Lung (tissue), 12 donors: ENCODE data around the gene KCNJ5. TPM values are rescaled to one million over a fixed set of nuclear protein-coding genes. Genes with fewer than 3 reads are reported as not detected.

Source experiments
- ATAC-seq: fragments of 200-7000 bp; cut with Tn5 transposase; one replicate; pipeline ENCODE4 v1.9.1; 2020; ENCODE audit warnings: moderate number of reproducible peaks; ENCODE audit not compliant: insufficient read depth, low FRiP score
- DNase-seq, 3 donors: peaks; one replicate each; pipeline ENCODE4 v3.0.0-alpha.2; 2013 to 2017
- H3K27ac ChIP-seq, 2 donors: one replicate each; pipeline ENCODE4 v1.5.1; 2013; ENCODE audit warnings: mild to moderate bottlenecking in 2 of 2, moderate library complexity in 2 of 2, control low read depth in 1 of 2, inconsistent platforms in 1 of 2, low read depth in 1 of 2, low read length in 1 of 2
- H3K27me3 ChIP-seq, 3 donors: one replicate each; pipeline ENCODE4 v1.5.1; 2013; ENCODE audit warnings: low read length in 2 of 3; ENCODE audit not compliant: control insufficient read depth in 3 of 3, insufficient read depth in 3 of 3
- H3K36me3 ChIP-seq, 4 donors: one replicate each; pipeline ENCODE4 v1.5.1; 2013; ENCODE audit warnings: low read length in 4 of 4, mild to moderate bottlenecking in 1 of 4, moderate library complexity in 1 of 4; ENCODE audit not compliant: control insufficient read depth in 4 of 4, insufficient read depth in 4 of 4
- H3K4me1 ChIP-seq, 5 donors: one replicate each; pipeline ENCODE4 v1.5.1; 2013; ENCODE audit warnings: low read length in 5 of 5, mild to moderate bottlenecking in 2 of 5, moderate library complexity in 1 of 5; ENCODE audit not compliant: control insufficient read depth in 5 of 5, insufficient read depth in 5 of 5
- H3K4me3 ChIP-seq: one replicate; pipeline ENCODE4 v1.5.1; 2013; ENCODE audit warnings: mild to moderate bottlenecking, control low read depth, moderate library complexity
- H3K9ac ChIP-seq, 2 donors: one replicate each; pipeline ENCODE4 v1.5.1; 2013; ENCODE audit warnings: low read length in 2 of 2, control low read depth in 1 of 2; ENCODE audit not compliant: insufficient read depth in 1 of 2
- H3K9me3 ChIP-seq, 4 donors: one replicate each; pipeline ENCODE4 v1.5.1; 2013; ENCODE audit warnings: low read length in 3 of 4, mild to moderate bottlenecking in 1 of 4, moderate library complexity in 1 of 4; ENCODE audit not compliant: control insufficient read depth in 4 of 4, insufficient read depth in 3 of 4
- CTCF ChIP-seq: IDR thresholded peaks from 2 replicates; pipeline ENCODE4 v1.5.1; 2012; ENCODE audit warnings: mild to moderate bottlenecking; ENCODE audit errors: control extremely low read depth, extremely low read depth
- WGBS, 2 donors: extraction: QIAGEN DNeasy Blood & Tissue Kit; methylation state at CpG; one replicate each; pipeline ENCODE4 v1.1.7; 2013; 5-methylcytosine and 5-hydroxymethylcytosine counted together
- polyA plus RNA-seq, 2 donors: library from polyadenylated mRNA; stranded (reverse); fragments of 200-250 nt; gene quantifications; one replicate each; pipeline ENCODE4 v1.2.1, GENCODE V29; 2013
- total RNA-seq, 2 donors: library from RNA; depleted of rRNA in 1 of 2; stranded (reverse); fragments of >200 nt in 1 of 2; gene quantifications; one replicate each; pipeline ENCODE4 v1.2.1, GENCODE V29; 2014 to 2021
- donor health status: control.
- donor health status: control.
- donor health status: Bipolar disorder and iron deficiency.
- donor health status: healthy.
- donor health status: DM: yes; HTN: yes; CAD: no.

KCNJ5 gene
- total and polyA plus RNA-seq, 4 donors: 2.0 to 5.0 (median 2.8) TPM

- Histone ChIP-seq H3K4me1 (peaks cover 0 to 6% (median 0%) of the 10 kb centered on the region in 5 donors), H3K4me3 (no peak overlapping the region), H3K9me3 (no peaks in the 10 kb centered on the region), H3K9ac (no peak overlapping the region), H3K36me3 (peaks cover 4 to 11% (median 7%) of the 10 kb centered on the region in 4 donors), H3K27ac (no peak overlapping the region), H3K27me3 (no peaks in the 10 kb centered on the region)
- ATAC-seq: peak; percentile 28
- no peak for TF ChIP-seq CTCF
- peak in 1 of 3 donors; percentile 23 for DNase-seq
- 48 to 63% methylated on average over 7 of the region's 7 CpGs for WGBS, 2 donors
Measured at GRCh38 chr11:128964463-128964930, 73.3 kb downstream of the KCNJ5 start.

- no peaks in the 10 kb centered on the region for H3K9me3 ChIP-seq
- H3K27ac ChIP-seq: no peak overlapping the region
- H3K36me3 ChIP-seq: peaks cover 7 to 15% (median 9%) of the 10 kb centered on the region in 4 donors
- peak overlapping the region in 1 of 2 donors; percentile 5 for H3K9ac ChIP-seq
- no peak for TF ChIP-seq CTCF
- H3K27me3 ChIP-seq: no peaks in the 10 kb centered on the region
- peaks cover 0 to 6% (median 0%) of the 10 kb centered on the region in 5 donors for H3K4me1 ChIP-seq
- DNase-seq (peak in 2 of 3 donors; percentile 35 to 40), ATAC-seq (no peak)
- WGBS, 2 donors: 38 to 42% methylated on average over 4 of the region's 4 CpGs
- no peak overlapping the region for H3K4me3 ChIP-seq
Measured at GRCh38 chr11:128965485-128965884, 74.3 kb downstream of the KCNJ5 start.

- TF ChIP-seq CTCF: no peak
- Histone ChIP-seq H3K27ac (no peak overlapping the region), H3K9me3 (no peaks in the 10 kb centered on the region), H3K27me3 (no peaks in the 10 kb centered on the region), H3K36me3 (peaks cover 9 to 25% (median 17%) of the 10 kb centered on the region in 4 donors), H3K4me3 (no peak overlapping the region), H3K4me1 (peaks cover 0 to 6% (median 0%) of the 10 kb centered on the region in 5 donors), H3K9ac (no peak overlapping the region)
- no peak for ATAC-seq
- DNase-seq: peak in 1 of 3 donors; percentile 18
- 81 to 82% methylated on average over 6 of the region's 6 CpGs for WGBS, 2 donors
Measured at GRCh38 chr11:128967578-128967977, 76.4 kb downstream of the KCNJ5 start.

- WGBS, 2 donors: 94 to 95% methylated on average over 9 of the region's 9 CpGs
- DNase-seq: no peak
- Histone ChIP-seq H3K27me3 (no peaks in the 10 kb centered on the region), H3K9ac (no peak overlapping the region), H3K36me3 (peaks cover 20 to 38% (median 25%) of the 10 kb centered on the region in 4 donors), H3K27ac (no peak overlapping the region), H3K4me3 (no peak overlapping the region), H3K4me1 (peaks cover 0 to 6% (median 0%) of the 10 kb centered on the region in 5 donors), H3K9me3 (no peaks in the 10 kb centered on the region)
- ATAC-seq: no peak
- TF ChIP-seq CTCF: no peak
Measured at GRCh38 chr11:128968916-128969315, 77.8 kb downstream of the KCNJ5 start.
